Hepatocyte (in vitro differentiated cells): Measurements from ENCODE around the gene RBX1. TPM values are rescaled to one million over a fixed set of nuclear protein-coding genes. Genes with fewer than 3 reads are reported as not detected.

Source experiments
- DNase-seq: peaks from one replicate; pipeline ENCODE4 v3.0.0-alpha.2; 2016; ENCODE audit warnings: low spot score
- H2AFZ ChIP-seq: fragments of 200-600 bp; sonication (generic); 2 replicates; pipeline ENCODE4 v1.6.0; 2016; ENCODE audit warnings: antibody characterized with exemption, mild to moderate bottlenecking
- H3K27ac ChIP-seq: fragments of 200-600 bp; sonication (generic); 2 replicates; pipeline ENCODE4 v1.5.1; 2016; ENCODE audit warnings: mild to moderate bottlenecking
- H3K27me3 ChIP-seq: fragments of 200-600 bp; sonication (generic); 2 replicates; pipeline ENCODE4 v1.6.1; 2016
- H3K36me3 ChIP-seq: fragments of 200-600 bp; sonication (generic); replicated peaks from 2 replicates; pipeline ENCODE4 v1.5.1; 2016; ENCODE audit warnings: low read depth; ENCODE audit not compliant: insufficient read depth
- H3K4me1 ChIP-seq: fragments of 200-600 bp; sonication (generic); 2 replicates; pipeline ENCODE4 v1.5.1; 2016; ENCODE audit warnings: mild to moderate bottlenecking, moderate library complexity; ENCODE audit not compliant: insufficient read depth
- H3K4me2 ChIP-seq: fragments of 200-600 bp; sonication (generic); 2 replicates; pipeline ENCODE4 v1.6.0; 2016
- H3K4me3 ChIP-seq: fragments of 200-600 bp; sonication (generic); 2 replicates; pipeline ENCODE4 v1.5.1; 2016; ENCODE audit warnings: mild to moderate bottlenecking
- H3K79me2 ChIP-seq: fragments of 200-600 bp; sonication (generic); 2 replicates; pipeline ENCODE4 v1.6.0; 2017; ENCODE audit warnings: mild to moderate bottlenecking
- H3K9me2 ChIP-seq: fragments of 200-600 bp; sonication (generic); replicated peaks from 2 replicates; pipeline ENCODE4 v1.6.0; 2017; ENCODE audit warnings: mild to moderate bottlenecking; ENCODE audit not compliant: insufficient read depth
- H3K9me3 ChIP-seq: fragments of 200-600 bp; sonication (generic); 2 replicates; pipeline ENCODE4 v1.5.1; 2016; ENCODE audit warnings: low read depth, mild to moderate bottlenecking
- H4K20me1 ChIP-seq: fragments of 200-600 bp; sonication (generic); 2 replicates; pipeline ENCODE4 v1.6.0; 2016; ENCODE audit warnings: mild to moderate bottlenecking; ENCODE audit not compliant: insufficient read depth, poor library complexity, severe bottlenecking
- EZH2 ChIP-seq: fragments of 200-600 bp; sonication (generic); IDR thresholded peaks from 2 replicates; pipeline ENCODE4 v1.6.1; 2016; ENCODE audit warnings: antibody characterized with exemption, mild to moderate bottlenecking, borderline replicate concordance
- EZH2phosphoT487 ChIP-seq: fragments of 200-600 bp; sonication (generic); IDR thresholded peaks from one replicate; pipeline ENCODE4 v1.6.1; 2018; ENCODE audit warnings: antibody characterized with exemption, mild to moderate bottlenecking, low read depth, moderate library complexity; ENCODE audit not compliant: unreplicated experiment, severe bottlenecking
- WGBS: methylation state at CpG from one replicate; pipeline ENCODE4 v1.1.6; 2016; ENCODE audit warnings: low lambda C conversion rate; ENCODE audit errors: missing lambda C conversion rate; 5-methylcytosine and 5-hydroxymethylcytosine counted together
- polyA plus RNA-seq: library from polyadenylated mRNA; unstranded; fragments of >200 nt; fragmentation: Nextera tagmentation; extraction: Ambion mirVana; gene quantifications from 2 replicates; pipeline ENCODE4 v1.2.1, GENCODE V29; 2016
- small RNA-seq: library from RNA; depleted of rRNA; stranded (forward); fragments of <200 nt; gene quantifications from one replicate; pipeline ENCODE3, GENCODE V24; 2014
- total RNA-seq: library from RNA; depleted of rRNA; stranded (reverse); fragments of >200 nt; gene quantifications from 2 replicates; pipeline ENCODE4 v1.2.3, GENCODE V29; 2014
- TF ChIP-seq, protein P1 (sequence below): fragments of 200-600 bp; sonication (generic); IDR thresholded peaks from 2 replicates; pipeline ENCODE4 v1.5.1; 2016; ENCODE audit warnings: antibody characterized with exemption, mild to moderate bottlenecking; ENCODE audit not compliant: poor library complexity

RBX1 gene
- total and polyA plus RNA-seq, 2 experiments from 2014 or later = 63.2 to 191 TPM

DNA sequence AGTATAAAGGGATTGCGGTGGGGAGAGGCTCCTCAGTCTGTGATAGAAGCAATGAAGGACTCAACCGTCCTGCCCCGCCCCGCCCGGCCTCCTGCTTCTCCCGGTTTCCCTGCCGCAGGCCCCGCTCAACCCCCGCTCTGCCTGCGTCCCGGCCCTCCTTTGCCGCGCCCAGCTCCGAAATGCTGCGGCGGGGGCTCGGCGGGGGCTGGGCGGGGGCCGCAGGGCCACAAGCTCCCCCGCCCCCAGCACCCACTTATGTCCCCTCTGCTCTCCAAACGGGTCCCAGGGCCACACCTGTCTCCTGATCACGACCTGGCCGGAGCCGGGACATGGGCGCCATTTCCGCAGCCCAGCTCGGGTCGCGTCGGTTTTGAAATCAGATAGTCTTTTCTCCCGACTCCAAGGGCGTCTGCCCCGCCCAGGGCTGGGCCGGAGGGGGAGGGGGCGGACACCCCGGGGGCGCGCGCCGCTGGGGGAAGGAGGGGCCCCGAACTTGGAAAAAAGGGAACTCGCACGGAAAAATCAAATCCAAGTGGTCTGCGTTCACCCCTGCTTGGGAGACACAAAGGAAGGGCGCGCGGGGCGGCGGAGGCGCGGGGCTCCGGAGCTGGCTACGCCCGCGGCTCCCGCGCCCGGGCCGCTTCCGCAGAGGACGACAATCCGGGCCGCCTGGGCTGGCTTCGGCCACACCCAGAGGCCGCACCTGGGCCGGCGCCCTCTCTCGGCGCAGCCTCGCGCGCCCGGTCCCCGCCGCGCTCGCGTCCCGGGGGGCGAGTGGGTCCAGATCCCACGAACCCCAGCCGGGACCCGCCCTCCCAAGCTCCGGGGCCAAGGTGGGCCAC lies 70.7 kb downstream of the RBX1 start:
- no peaks in the 10 kb centered on the region for H3K27me3 ChIP-seq
- H2AFZ ChIP-seq = peak overlapping the region; percentile 70
- H3K4me1 ChIP-seq = peaks cover 7% of the 10 kb centered on the region
- no peaks in the 10 kb centered on the region for H3K9me3 ChIP-seq
- peak overlapping the region; percentile 81 for H3K4me3 ChIP-seq
- H3K79me2 ChIP-seq = no peaks in the 10 kb centered on the region
- peak overlapping the region; percentile 100 for H3K27ac ChIP-seq
- under 1% methylated on average over 55 of the region's 85 CpGs for WGBS
- H3K4me2 ChIP-seq = peak overlapping the region; percentile 88
- TF ChIP-seq EZH2 (no peak), EZH2phosphoT487 (no peak)
- TF ChIP-seq, protein P1, sequence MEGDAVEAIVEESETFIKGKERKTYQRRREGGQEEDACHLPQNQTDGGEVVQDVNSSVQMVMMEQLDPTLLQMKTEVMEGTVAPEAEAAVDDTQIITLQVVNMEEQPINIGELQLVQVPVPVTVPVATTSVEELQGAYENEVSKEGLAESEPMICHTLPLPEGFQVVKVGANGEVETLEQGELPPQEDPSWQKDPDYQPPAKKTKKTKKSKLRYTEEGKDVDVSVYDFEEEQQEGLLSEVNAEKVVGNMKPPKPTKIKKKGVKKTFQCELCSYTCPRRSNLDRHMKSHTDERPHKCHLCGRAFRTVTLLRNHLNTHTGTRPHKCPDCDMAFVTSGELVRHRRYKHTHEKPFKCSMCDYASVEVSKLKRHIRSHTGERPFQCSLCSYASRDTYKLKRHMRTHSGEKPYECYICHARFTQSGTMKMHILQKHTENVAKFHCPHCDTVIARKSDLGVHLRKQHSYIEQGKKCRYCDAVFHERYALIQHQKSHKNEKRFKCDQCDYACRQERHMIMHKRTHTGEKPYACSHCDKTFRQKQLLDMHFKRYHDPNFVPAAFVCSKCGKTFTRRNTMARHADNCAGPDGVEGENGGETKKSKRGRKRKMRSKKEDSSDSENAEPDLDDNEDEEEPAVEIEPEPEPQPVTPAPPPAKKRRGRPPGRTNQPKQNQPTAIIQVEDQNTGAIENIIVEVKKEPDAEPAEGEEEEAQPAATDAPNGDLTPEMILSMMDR = peak; percentile 24
- H3K9me2 ChIP-seq = no peaks in the 10 kb centered on the region
- H4K20me1 ChIP-seq = no peaks in the 10 kb centered on the region
- no peaks in the 10 kb centered on the region for H3K36me3 ChIP-seq
- DNase-seq = peak; percentile 87

DNA sequence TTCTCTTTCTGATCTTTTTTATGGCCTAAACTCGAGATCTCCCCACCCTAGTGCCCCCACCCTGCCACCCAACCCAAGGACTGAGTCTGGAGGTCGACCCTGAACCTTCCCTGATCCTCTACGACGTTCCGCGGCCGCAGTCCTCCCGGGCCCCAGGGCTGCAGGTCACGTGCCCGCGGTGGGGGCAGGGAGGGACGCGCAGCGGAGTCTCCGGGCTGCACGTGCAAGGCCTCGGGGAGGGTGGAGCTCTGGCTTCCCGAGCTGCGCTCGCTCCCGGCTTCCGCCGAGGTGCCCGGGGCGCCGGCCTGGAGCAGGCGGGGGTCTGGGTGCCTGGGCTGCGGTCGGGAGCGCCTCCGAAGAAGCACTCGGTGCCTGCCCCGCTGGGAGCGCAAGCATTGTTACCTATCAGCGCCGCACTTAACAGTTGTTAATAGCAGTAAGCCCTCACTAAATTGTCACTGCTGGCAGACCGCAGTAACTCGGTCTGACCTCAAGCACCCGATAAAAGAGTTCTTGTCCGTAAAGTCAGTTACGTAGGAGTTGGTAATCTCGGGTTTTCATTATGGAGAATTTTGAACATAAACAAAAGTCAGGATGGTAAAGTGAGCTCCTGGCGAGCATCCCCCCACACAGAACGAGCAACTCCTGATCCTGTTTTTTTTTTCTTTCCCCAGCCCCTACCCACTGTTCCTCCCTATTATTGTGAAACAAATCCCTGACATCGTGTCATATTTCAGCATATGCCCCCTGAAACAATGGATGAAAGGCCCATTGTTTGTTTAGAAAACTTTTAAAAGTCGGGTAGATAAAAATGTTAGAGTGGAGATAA lies 71.5 kb downstream of the RBX1 start:
- peak; percentile 97 for DNase-seq
- H3K27me3 ChIP-seq = no peaks in the 10 kb centered on the region
- TF ChIP-seq EZH2 (no peak), EZH2phosphoT487 (no peak)
- TF ChIP-seq, protein P1 = no peak
- H3K79me2 ChIP-seq = no peaks in the 10 kb centered on the region
- H4K20me1 ChIP-seq = no peaks in the 10 kb centered on the region
- H2AFZ ChIP-seq = peak overlapping the region; percentile 70
- 2% methylated on average over 43 of the region's 46 CpGs for WGBS
- H3K4me1 ChIP-seq = peaks cover 7% of the 10 kb centered on the region
- peak overlapping the region; percentile 81 for H3K4me3 ChIP-seq
- no peaks in the 10 kb centered on the region for H3K36me3 ChIP-seq
- peak overlapping the region; percentile 100 for H3K27ac ChIP-seq
- peak overlapping the region; percentile 88 for H3K4me2 ChIP-seq
- H3K9me2 ChIP-seq = no peaks in the 10 kb centered on the region
- H3K9me3 ChIP-seq = no peaks in the 10 kb centered on the region

Small RNA genes lying within 50 kb of the gene (small RNA-seq; reads per million reads assigned to genes)
- gene RF00017 (not detected), gene RNU6-379P (not detected)

Other genes starting within 250 kb of the RBX1 start
- gene SLC25A17, start 132.0 kb upstream of the RBX1 start, total RNA-seq = 15.6 and 20.5 TPM in 2 replicates
- 21.4 and 24.8 TPM in 2 replicates for gene SLC25A17, start 132.0 kb upstream of the RBX1 start, polyA plus RNA-seq
- gene ST13, start 94.7 kb upstream of the RBX1 start, total RNA-seq = 216 and 283 TPM in 2 replicates
- 206 TPM in 2 replicates for gene ST13, start 94.7 kb upstream of the RBX1 start, polyA plus RNA-seq
- gene XPNPEP3, start 94.2 kb upstream of the RBX1 start, total RNA-seq = 14.6 and 19.1 TPM in 2 replicates
- 9.4 and 12.3 TPM in 2 replicates for gene XPNPEP3, start 94.2 kb upstream of the RBX1 start, polyA plus RNA-seq
- gene DNAJB7, start 89.3 kb upstream of the RBX1 start, total RNA-seq = not detected in 2 replicates
- 0.06 and 0.66 TPM in 2 replicates for gene DNAJB7, start 89.3 kb upstream of the RBX1 start, polyA plus RNA-seq
- 29.0 and 53.8 TPM in 2 replicates for gene EP300, start 141.2 kb downstream of the RBX1 start, total RNA-seq
- gene EP300, start 141.2 kb downstream of the RBX1 start, polyA plus RNA-seq = 19.5 and 28.8 TPM in 2 replicates